Subcutaneous adipose tissue (tissue), 4 donors: Measurements from ENCODE around the gene CERS6. TPM values are rescaled to one million over a fixed set of nuclear protein-coding genes. Genes with fewer than 3 reads are reported as not detected.

Experiments used
- CTCF ChIP-seq: fragments of 450-650 bp; IDR thresholded peaks from one replicate; pipeline ENCODE4 v1.5.1; 2016; ENCODE audit warnings: low read depth, mild to moderate bottlenecking, control low read depth, antibody characterized with exemption, moderate library complexity
- total RNA-seq, 4 donors: library from RNA; depleted of rRNA; stranded (reverse); fragments of >200 nt; gene quantifications; one replicate each; pipeline ENCODE4 v1.1.0, GENCODE V29; 2016

CERS6 gene
- total RNA-seq, 4 donors from 2014 or later, result 51.7 to 77.1 (median 59.3) TPM

- no peak for TF ChIP-seq CTCF
These were observed 189.7 kb downstream of the CERS6 start for GRCh38 chr2:168645696-168646338.

- no peak for TF ChIP-seq CTCF
These were observed 193.0 kb downstream of the CERS6 start for GRCh38 chr2:168649105-168649504.

GRCh38 chr2:168649562-168649961 lies 193.5 kb downstream of the CERS6 start:
- no peak for TF ChIP-seq CTCF

GRCh38 chr2:168650139-168650538 lies 194.1 kb downstream of the CERS6 start:
- TF ChIP-seq CTCF, result no peak

GRCh38 chr2:168650781-168651180 lies 194.7 kb downstream of the CERS6 start:
- TF ChIP-seq CTCF, result no peak

GRCh38 chr2:168652997-168653921 lies 197.2 kb downstream of the CERS6 start:
- no peak for TF ChIP-seq CTCF

- no peak for TF ChIP-seq CTCF
These were observed 198.6 kb downstream of the CERS6 start for GRCh38 chr2:168654705-168655104.
